Left kidney (tissue), 8 donors: ENCODE data around the gene FRG2C. TPM values are rescaled to one million over a fixed set of nuclear protein-coding genes. Genes with fewer than 3 reads are reported as not detected.
"Not testable (repeated sequence)": the region's sequence is repeated elsewhere in the genome, so short reads cannot be mapped to it uniquely, and the experiment has no call there.

Experiments
- DNase-seq: peaks from one replicate; pipeline ENCODE4 v3.0.0-alpha.2; 2013
- long read RNA-seq, 8 donors: transcript quantifications; one replicate each; lab custom pipeline, GENCODE V29; 2026
- polyA plus RNA-seq: library from polyadenylated mRNA; unstranded; fragments of 120-200 nt; gene quantifications from one replicate; pipeline ENCODE4 v1.2.1, GENCODE V29; 2013; ENCODE audit not compliant: insufficient read length

FRG2C gene
- not detected for polyA plus RNA-seq
- long read RNA-seq, donor 1, result 0 reads
- long read RNA-seq, donor 2, result 0 reads
- long read RNA-seq, donor 3, result 0 reads
- long read RNA-seq, donor 4, result 0 reads
- long read RNA-seq, donor 5, result 0 reads
- long read RNA-seq, donor 6, result 0 reads
- long read RNA-seq, donor 7, result 0 reads
- long read RNA-seq, donor 8, result 0 reads

GRCh38 chr3:75664028-75664427 is at the start of gene FRG2C:
FRG2C (plus strand) TSS chr3:75664328; CDS start chr3:75664380, 52 bp downstream.
- not testable (repeated sequence) for DNase-seq

GRCh38 chr3:75618666-75619305 is 45.3 kb upstream of the FRG2C start:
- DNase-seq, result peak; percentile 53

GRCh38 chr3:75619481-75620031 is 44.6 kb upstream of the FRG2C start:
- not testable (repeated sequence) for DNase-seq

GRCh38 chr3:75621772-75622171 is 42.4 kb upstream of the FRG2C start:
- DNase-seq, result not testable (repeated sequence)

- not testable (repeated sequence) for DNase-seq
Measured at GRCh38 chr3:75623656-75624055, 40.5 kb upstream of the FRG2C start.

- DNase-seq, result not testable (repeated sequence)
Measured at GRCh38 chr3:75630887-75631535, 33.1 kb upstream of the FRG2C start.

GRCh38 chr3:75631541-75631940 is 32.6 kb upstream of the FRG2C start:
- DNase-seq, result no peak

- DNase-seq, result not testable (repeated sequence)
Measured at GRCh38 chr3:75638947-75639346, 25.2 kb upstream of the FRG2C start.

- DNase-seq, result peak; percentile 80
Measured at GRCh38 chr3:75641107-75641517, 23.0 kb upstream of the FRG2C start.

GRCh38 chr3:75643031-75643800 is 20.9 kb upstream of the FRG2C start:
- DNase-seq, result not testable (repeated sequence)

GRCh38 chr3:75645548-75645947 is 18.6 kb upstream of the FRG2C start:
- not testable (repeated sequence) for DNase-seq

- no peak for DNase-seq
Measured at GRCh38 chr3:75650191-75650590, 13.9 kb upstream of the FRG2C start.

GRCh38 chr3:75655101-75655904 is 8.8 kb upstream of the FRG2C start:
- not testable (repeated sequence) for DNase-seq

- DNase-seq, result not testable (repeated sequence)
Measured at GRCh38 chr3:75655956-75656355, 8.2 kb upstream of the FRG2C start.

GRCh38 chr3:75658411-75659107 is 5.6 kb upstream of the FRG2C start:
- not testable (repeated sequence) for DNase-seq

- DNase-seq, result not testable (repeated sequence)
Measured at GRCh38 chr3:75659108-75659433, 5.1 kb upstream of the FRG2C start.

GRCh38 chr3:75665626-75666025 is 1.5 kb downstream of the FRG2C start:
- DNase-seq, result not testable (repeated sequence)

GRCh38 chr3:75667757-75668701 is 3.9 kb downstream of the FRG2C start:
- DNase-seq, result not testable (repeated sequence)

GRCh38 chr3:75668759-75669347 is 4.7 kb downstream of the FRG2C start:
- not testable (repeated sequence) for DNase-seq
